Measurements from ENCODE around the gene TMEM132C. TPM values are rescaled to one million over a fixed set of nuclear protein-coding genes. Genes with fewer than 3 reads are reported as not detected.

The TMEM132C gene
- total RNA-seq, 2 donors from 2014 or later = 0.46 to 5.3 TPM

DNA sequence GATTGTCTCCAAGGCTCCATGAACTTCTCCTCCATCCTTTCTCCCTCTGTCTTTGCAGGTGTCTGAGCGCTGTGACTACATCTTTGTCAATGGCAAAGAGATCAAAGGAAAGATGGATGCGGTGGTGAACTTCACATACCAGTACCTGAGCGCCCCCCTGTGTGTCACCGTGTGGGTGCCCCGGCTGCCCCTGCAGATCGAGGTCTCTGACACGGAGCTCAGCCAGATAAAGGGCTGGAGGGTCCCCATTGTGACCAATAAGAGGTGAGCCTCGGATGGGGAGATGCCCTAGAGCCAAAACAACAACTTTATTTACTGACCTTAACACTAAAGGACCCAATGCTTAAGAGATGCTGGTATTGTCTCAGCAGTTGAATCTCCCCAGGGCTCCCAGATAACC is 426.8 kb downstream of the TMEM132C start:
- intact Hi-C loops (cut with DNase I) = no loop called here
- no peaks in the 10 kb centered on the region for H3K9me3 ChIP-seq
- no peak overlapping the region for H3K27ac ChIP-seq
- no peak for TF ChIP-seq POLR2A (IDR thresholded peaks at IDR 0.05)
- TF ChIP-seq, protein P1, sequence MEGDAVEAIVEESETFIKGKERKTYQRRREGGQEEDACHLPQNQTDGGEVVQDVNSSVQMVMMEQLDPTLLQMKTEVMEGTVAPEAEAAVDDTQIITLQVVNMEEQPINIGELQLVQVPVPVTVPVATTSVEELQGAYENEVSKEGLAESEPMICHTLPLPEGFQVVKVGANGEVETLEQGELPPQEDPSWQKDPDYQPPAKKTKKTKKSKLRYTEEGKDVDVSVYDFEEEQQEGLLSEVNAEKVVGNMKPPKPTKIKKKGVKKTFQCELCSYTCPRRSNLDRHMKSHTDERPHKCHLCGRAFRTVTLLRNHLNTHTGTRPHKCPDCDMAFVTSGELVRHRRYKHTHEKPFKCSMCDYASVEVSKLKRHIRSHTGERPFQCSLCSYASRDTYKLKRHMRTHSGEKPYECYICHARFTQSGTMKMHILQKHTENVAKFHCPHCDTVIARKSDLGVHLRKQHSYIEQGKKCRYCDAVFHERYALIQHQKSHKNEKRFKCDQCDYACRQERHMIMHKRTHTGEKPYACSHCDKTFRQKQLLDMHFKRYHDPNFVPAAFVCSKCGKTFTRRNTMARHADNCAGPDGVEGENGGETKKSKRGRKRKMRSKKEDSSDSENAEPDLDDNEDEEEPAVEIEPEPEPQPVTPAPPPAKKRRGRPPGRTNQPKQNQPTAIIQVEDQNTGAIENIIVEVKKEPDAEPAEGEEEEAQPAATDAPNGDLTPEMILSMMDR (IDR thresholded peaks at IDR 0.05) = no peak
- TF ChIP-seq POLR2AphosphoS5 (IDR thresholded peaks at IDR 0.05) = no peak
- WGBS = 82% methylated on average over 8 of the region's 8 CpGs
- H3K4me3 ChIP-seq = no peak overlapping the region
- H3K4me1 ChIP-seq (replicated peaks) = no peaks in the 10 kb centered on the region
- DNase-seq (ENCODE audit: low spot score) = no peak
- H3K27me3 ChIP-seq (replicated peaks; ENCODE audit: insufficient read depth) = no peaks in the 10 kb centered on the region
- H3K36me3 ChIP-seq = no peaks in the 10 kb centered on the region

DNA sequence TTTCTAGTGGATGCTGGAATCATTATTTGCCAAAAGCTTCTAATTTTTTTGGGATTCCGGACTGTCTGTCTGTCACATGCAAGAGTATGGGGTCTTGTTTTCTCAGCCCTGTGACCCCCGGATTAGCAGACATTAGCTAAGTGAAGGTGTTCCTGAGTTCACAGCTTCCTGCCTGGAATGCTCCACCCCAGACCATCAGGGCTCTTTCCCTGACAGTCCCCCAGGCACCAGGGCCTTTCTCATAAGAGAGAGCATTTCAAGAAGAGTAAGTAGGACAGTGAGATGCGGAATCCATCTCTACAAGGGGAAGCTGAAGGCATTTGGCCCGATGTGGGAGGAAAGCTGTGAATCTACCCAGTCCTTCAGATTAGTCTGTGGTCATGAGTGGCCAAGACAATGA is 427.5 kb downstream of the TMEM132C start:
- no peak for DNase-seq (ENCODE audit: low spot score)
- WGBS = 84% methylated on average over 4 of the region's 4 CpGs
- H3K4me3 ChIP-seq = no peak overlapping the region
- H3K27me3 ChIP-seq (replicated peaks; ENCODE audit: insufficient read depth) = no peaks in the 10 kb centered on the region
- no peak for TF ChIP-seq POLR2A (IDR thresholded peaks at IDR 0.05)
- TF ChIP-seq POLR2AphosphoS5 (IDR thresholded peaks at IDR 0.05) = no peak
- TF ChIP-seq, protein P1 (IDR thresholded peaks at IDR 0.05) = no peak
- H3K36me3 ChIP-seq = no peaks in the 10 kb centered on the region
- H3K27ac ChIP-seq = no peak overlapping the region
- no peaks in the 10 kb centered on the region for H3K4me1 ChIP-seq (replicated peaks)
- no peaks in the 10 kb centered on the region for H3K9me3 ChIP-seq
- intact Hi-C loops (cut with DNase I) = no loop called here

DNA sequence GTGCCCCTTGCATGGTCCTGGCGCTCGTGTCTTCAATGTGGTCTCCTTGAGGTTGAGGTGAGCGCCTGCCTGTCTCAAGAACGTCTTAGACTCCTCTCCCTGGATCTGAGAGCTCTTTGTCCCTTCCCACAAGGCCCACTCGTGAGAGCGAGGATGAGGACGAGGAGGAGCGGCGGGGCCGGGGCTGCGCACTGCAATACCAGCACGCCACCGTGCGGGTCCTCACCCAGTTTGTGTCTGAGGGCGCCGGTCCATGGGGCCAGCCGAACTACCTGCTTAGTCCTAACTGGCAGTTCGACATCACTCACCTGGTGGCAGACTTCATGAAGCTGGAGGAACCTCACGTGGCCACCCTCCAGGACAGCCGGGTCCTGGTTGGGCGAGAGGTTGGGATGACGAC is 428.7 kb downstream of the TMEM132C start:
- DNase-seq (ENCODE audit: low spot score) = no peak
- H3K27ac ChIP-seq = no peak overlapping the region
- H3K9me3 ChIP-seq = no peaks in the 10 kb centered on the region
- H3K4me3 ChIP-seq = no peak overlapping the region
- no peaks in the 10 kb centered on the region for H3K36me3 ChIP-seq
- WGBS = 94% methylated on average over 17 of the region's 22 CpGs
- TF ChIP-seq, protein P1 (IDR thresholded peaks at IDR 0.05) = no peak
- TF ChIP-seq POLR2AphosphoS5 (IDR thresholded peaks at IDR 0.05) = no peak
- TF ChIP-seq POLR2A (IDR thresholded peaks at IDR 0.05) = no peak
- H3K27me3 ChIP-seq (replicated peaks; ENCODE audit: insufficient read depth) = no peaks in the 10 kb centered on the region
- H3K4me1 ChIP-seq (replicated peaks) = no peaks in the 10 kb centered on the region
- intact Hi-C loops (cut with DNase I) = no loop called here

DNA sequence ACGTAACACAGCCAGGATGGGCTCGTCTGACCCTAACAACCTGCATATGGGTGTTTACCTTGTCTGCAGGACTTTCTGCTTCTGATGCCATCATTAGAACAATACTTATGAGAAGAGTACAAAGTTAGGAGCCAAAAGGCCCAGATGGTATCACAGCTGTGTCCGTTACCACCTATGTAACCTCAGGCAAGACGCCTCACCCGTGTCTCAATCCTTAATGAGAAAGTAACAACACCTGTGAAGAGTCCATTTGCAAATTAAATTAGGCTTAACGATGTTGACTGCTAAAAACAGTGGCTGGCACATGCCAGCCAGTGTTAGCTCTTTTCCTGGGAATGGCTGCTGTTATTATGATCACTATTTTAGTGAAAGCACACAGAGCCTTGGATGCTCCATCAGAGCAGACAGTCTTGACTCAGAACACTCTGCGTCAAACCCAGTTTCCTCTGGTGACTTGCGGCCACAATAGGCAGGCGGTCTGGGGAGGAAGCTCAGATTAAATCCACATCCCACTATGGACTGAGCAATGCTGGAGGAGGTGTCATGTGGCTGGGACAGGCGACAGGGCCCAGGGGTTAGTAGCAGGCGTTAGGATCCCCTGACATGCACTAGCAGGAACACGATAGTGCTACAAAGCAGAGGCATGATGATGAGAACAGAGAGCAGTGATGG is 431.5 kb downstream of the TMEM132C start:
- 79% methylated on average over 12 of the region's 12 CpGs for WGBS
- H3K27me3 ChIP-seq (replicated peaks; ENCODE audit: insufficient read depth) = no peaks in the 10 kb centered on the region
- no peaks in the 10 kb centered on the region for H3K4me1 ChIP-seq (replicated peaks)
- H3K4me3 ChIP-seq = no peak overlapping the region
- H3K27ac ChIP-seq = no peak overlapping the region
- TF ChIP-seq POLR2A (IDR thresholded peaks at IDR 0.05) (no peak), POLR2AphosphoS5 (IDR thresholded peaks at IDR 0.05) (no peak)
- no peaks in the 10 kb centered on the region for H3K9me3 ChIP-seq
- intact Hi-C loops (cut with DNase I) = no loop called here
- no peak for DNase-seq (ENCODE audit: low spot score)
- no peaks in the 10 kb centered on the region for H3K36me3 ChIP-seq

DNA sequence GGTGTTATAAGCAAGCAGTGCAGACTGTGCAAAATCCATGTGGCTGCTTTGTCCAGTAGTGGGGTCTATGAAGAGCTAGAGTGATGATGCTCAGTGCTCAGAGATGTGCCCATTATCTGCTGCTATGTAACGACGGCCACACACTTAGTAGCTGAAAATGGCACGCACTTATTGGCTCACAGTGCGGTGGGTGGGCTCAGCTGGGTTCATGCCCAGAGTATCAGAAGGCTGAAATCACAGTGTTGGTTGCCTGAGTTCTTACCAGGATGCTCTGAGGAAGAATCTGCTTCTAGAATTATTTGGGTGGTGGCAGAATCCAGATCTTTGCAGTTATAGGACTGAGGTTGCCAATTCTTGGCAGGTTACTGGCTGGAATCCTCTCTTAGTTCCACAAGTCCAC is 432.1 kb downstream of the TMEM132C start:
- 79% methylated on average over 4 of the region's 4 CpGs for WGBS
- intact Hi-C loops (cut with DNase I) = no loop called here

More for the DNA sequence above, 432.1 kb downstream of the TMEM132C start:
- Histone ChIP-seq H3K9me3 (no peaks in the 10 kb centered on the region), H3K4me1 (replicated peaks) (no peaks in the 10 kb centered on the region), H3K27me3 (replicated peaks; ENCODE audit: insufficient read depth) (no peaks in the 10 kb centered on the region), H3K27ac (no peak overlapping the region), H3K36me3 (no peaks in the 10 kb centered on the region), H3K4me3 (no peak overlapping the region)
- TF ChIP-seq POLR2AphosphoS5 (IDR thresholded peaks at IDR 0.05) (no peak), POLR2A (IDR thresholded peaks at IDR 0.05) (no peak)
- TF ChIP-seq, protein P1 (IDR thresholded peaks at IDR 0.05) = no peak
- no peak for DNase-seq (ENCODE audit: low spot score)
